UCSD-AML1 (cell line): ENCODE data around the gene MMP17.

ENCODE experiments used
- DNase-seq: peaks from one replicate; lab custom pipeline; 2025; ENCODE audit not compliant: unreplicated experiment; lab: John Stamatoyannopoulos, UW

MMP17 gene

GRCh38 chr12:131892711-131893604 is 64.8 kb downstream of the MMP17 start:
- DNase-seq = no peak

- no peak for DNase-seq
Measured at GRCh38 chr12:131893605-131894312, 65.6 kb downstream of the MMP17 start.

- peak; percentile 92 for DNase-seq
Measured at GRCh38 chr12:131894313-131894860, 66.2 kb downstream of the MMP17 start, which contains the start of gene ULK1. Gene ULK1, plus strand, starts transcription at chr12:131894622. Its CDS starts 380 bp downstream, at chr12:131895002.

- DNase-seq = no peak
Measured at GRCh38 chr12:131894981-131895639, 66.9 kb downstream of the MMP17 start.

GRCh38 chr12:131895640-131896079 is 67.5 kb downstream of the MMP17 start:
- no peak for DNase-seq

GRCh38 chr12:131896080-131896810 is 68.1 kb downstream of the MMP17 start:
- peak; percentile 80 for DNase-seq

GRCh38 chr12:131896811-131897270 is 68.6 kb downstream of the MMP17 start:
- DNase-seq = peak; percentile 46

- DNase-seq = no peak
Measured at GRCh38 chr12:131897276-131897675, 69.1 kb downstream of the MMP17 start.

GRCh38 chr12:131897875-131898274 is 69.7 kb downstream of the MMP17 start:
- no peak for DNase-seq

GRCh38 chr12:131900397-131900796 is 72.2 kb downstream of the MMP17 start:
- DNase-seq = no peak
